GM19025 (cell line): ENCODE measurements around the gene STYXL1.

Source experiments
- ATAC-seq: cut with Tn5 transposase; IDR thresholded peaks from one replicate; pipeline ENCODE4 v1.9.1; 2021; ENCODE audit warnings: mild to moderate bottlenecking, low read depth, moderate library complexity; ENCODE audit not compliant: unreplicated experiment

STYXL1 gene

GRCh38 chr7:75982306-75983064 lies 65.3 kb downstream of the STYXL1 start:
- no peak for ATAC-seq

DNA sequence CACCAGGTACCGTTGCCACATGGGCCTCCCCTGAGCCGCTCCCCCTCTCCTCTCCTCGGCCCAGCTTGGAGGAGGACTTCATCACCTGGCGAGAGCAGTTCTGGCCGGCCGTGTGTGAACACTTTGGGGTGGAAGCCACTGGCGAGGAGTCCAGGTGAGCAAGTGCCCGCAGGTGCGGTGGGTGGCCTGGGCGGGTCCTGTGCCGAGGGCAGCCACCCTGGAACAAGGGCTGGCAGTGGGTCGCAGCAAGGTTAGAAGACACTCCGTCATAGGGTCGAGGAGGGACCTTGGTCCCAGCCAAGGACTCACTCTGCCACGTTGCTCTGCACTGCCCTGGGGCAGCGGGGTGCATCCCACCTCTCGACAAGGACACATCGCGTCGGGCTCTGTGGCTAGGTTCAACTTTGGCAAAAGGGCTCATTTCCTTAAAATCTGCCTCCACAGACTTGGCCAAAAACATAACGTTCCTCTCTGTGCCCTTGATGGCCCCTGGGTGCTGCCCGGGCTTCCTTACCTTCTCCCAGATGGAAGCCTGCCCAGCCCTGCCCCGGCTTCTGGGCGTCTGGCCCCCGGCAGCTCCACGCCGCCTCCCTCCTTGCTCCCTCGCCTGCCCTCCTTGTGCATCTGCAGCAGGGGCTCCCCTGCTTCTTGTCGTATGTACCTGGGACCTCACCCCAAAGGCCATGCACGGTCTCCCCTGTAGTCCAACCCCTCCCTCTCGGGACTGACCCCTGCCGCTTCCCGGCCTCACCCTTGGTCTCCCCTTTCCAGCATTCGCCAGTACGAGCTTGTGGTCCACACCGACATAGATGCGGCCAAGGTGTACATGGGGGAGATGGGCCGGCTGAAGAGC lies 66.1 kb downstream of the STYXL1 start:
- no peak for ATAC-seq

DNA sequence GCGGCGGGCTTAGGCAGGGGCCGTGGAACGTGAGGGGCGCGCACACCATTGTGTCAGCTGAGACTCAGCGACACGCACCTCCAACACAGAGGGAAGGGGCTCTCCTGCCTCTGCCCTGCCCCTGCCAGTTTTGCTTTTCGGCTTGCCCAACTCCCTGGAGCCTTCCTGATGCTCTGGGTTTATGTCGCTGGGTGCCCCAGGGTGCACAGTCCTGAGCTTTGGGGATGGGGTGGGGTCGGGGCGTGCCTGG lies 66.7 kb downstream of the STYXL1 start:
- no peak for ATAC-seq

DNA sequence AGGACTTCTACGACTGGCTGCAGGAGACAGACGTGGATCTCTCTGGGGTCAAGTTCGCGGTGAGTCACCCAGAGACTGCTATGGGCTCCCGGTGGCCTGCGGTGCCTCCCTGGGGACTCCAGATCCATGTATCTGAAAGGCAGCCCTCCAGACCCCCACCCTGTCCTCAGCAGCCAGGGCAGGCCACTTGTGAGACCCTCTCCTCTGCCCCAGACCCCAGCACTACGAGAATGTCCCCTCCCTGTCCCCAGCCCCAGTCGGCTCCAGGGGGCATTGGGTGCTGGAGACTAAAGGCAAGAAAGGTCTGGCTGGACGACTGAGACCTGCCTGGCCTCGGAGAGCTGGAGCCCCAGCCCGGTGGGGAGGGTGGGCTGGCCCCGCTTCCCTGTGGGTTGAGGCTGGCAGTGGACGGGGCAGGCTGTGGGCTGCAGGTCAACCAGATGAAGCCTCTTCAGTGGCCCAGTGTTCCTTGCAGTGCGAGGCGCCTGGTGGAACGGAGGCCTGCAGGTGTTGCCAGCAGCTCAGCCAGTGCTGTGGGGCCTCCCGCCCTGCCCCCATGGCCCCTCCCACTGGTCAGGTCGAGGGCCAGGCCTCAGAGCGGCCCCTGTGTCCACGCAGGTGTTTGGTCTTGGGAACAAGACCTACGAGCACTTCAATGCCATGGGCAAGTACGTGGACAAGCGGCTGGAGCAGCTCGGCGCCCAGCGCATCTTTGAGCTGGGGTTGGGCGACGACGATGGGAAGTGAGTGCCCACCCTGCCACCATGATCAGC lies 67.2 kb downstream of the STYXL1 start:
- ATAC-seq: no peak

DNA sequence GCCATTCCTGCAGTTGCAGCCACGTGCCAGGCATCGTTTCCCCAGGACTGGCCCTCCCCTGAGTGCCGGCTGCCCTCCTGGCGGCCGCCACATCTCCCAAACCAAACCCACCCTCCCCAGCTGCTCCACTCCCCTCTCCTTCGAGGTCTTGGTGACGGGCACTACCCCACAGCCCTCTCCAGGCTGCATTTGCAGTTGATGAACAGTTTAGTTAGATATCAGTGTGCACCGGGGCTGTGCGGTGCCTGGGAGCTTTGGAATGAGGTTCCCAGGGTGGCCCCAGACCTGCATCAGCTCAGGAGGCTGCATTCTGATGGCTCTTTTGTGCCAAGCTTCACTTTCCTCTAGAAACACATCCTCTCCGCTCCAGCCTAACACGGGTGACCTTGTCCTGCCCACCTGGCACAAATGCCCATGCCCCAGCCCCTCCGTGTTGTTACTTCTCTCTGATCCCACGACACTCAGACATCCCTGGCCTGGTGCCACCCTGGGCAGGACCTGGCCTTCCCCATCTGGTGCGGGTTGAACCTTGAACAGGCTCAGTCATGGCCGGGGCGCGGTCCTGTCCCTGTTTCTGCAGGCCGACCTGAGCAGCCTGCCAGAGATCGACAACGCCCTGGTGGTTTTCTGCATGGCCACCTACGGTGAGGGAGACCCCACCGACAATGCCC lies 67.9 kb downstream of the STYXL1 start:
- no peak for ATAC-seq

DNA sequence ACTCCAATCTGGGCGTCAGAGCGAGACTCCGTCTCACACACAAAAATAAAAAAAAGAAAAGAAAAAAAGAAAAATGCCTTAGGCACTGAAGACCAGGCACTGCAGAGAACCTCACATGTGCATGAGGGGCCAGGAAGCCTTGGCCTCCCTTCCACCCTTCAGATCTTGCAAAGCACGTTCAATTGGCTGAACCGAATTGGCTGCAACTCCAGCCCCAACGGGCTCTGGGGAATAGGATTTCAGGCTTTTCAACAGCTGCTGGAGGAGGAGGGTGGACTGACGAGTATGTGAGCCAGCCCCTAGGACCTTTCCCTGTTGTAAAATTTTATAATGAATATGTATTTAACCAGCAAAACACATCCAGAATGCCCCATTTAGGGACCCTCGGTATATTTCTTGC lies 70.1 kb downstream of the STYXL1 start:
- no peak for ATAC-seq

DNA sequence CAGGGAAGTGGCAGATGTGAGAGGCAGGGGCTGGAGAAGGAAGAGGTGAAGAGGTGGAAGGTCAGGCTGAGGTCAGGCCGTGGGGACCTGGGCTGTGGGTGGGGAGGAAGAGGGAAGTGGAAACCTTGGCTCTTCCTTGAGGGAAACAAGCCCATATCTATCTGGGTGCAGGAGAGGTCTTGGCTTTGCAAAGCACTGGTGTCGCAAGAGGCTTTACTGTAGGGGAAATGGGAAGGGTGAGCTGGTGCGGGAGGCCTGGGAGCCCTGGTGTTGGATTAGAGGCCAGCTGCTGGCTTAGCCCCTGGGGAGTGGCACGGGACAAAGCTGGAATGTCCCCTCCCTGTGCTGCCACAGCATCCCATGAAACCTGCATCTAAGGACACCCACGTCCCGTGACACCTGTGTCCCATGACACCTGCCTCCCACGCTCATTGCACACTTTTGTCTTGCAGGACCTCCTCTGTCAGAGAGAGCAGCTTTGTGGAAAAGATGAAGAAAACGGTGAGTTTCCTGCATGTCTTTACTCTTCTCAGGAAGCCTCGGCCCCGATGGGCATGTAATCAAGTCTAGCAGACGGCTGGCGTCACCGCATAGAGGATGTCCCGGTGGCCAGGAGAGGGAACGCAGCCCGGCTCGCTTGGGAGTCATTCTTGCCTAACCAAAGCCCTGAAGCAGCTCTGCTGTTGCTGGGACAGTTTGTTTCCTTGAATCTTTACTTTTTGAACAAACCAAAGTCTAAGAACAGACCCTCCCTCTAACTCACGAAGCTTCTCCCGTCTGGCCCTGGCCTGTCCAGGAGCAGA lies 75.6 kb downstream of the STYXL1 start:
- no peak for ATAC-seq

GRCh38 chr7:75971309-75971960 lies 76.4 kb downstream of the STYXL1 start:
- ATAC-seq: no peak

GRCh38 chr7:75969704-75970498 lies 77.9 kb downstream of the STYXL1 start:
- ATAC-seq: no peak

GRCh38 chr7:75969182-75969581 lies 78.6 kb downstream of the STYXL1 start:
- no peak for ATAC-seq

- no peak for ATAC-seq
These were observed 79.2 kb downstream of the STYXL1 start for GRCh38 chr7:75968561-75969001.

DNA sequence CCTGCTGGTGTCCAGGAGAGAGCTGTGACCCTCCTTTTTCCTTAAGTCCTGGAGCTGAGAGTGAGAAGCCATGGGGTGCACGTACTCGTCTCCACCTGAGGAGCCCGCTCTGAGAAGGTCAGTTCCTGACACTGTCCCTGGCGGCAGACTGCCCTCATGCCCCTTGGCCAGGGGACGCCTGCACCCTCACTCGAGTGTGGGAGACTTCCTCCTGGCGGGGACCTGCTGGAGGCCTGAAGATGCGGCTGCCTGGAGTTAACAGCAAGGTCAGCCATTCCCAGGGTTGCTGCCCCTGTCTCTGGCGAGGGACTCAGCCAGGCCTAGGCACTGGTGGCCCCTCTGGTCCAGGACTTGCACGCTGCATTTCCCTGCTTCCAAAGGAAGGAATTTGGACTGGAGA lies 79.8 kb downstream of the STYXL1 start:
- no peak for ATAC-seq

GRCh38 chr7:75967487-75967997 lies 80.3 kb downstream of the STYXL1 start:
- no peak for ATAC-seq

DNA sequence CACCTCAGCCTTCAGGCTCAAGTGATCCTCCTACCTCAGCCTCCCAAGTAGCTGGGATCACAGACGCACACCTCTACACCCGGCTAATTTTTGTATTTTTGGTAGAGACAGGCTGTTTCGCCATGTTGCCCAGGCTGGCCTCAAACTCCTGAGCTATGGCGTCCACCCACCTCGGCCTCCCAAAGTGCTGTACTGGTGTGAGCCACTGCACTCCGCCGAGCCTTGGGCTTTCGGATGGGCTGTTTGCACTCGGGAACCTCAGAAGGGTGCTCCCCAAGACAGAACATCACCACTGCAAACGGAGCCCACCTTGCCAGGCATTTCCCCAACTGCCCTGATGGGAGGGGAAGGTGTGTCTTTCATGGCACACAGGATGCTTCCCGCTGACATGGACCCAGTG lies 80.7 kb downstream of the STYXL1 start:
- ATAC-seq: no peak

DNA sequence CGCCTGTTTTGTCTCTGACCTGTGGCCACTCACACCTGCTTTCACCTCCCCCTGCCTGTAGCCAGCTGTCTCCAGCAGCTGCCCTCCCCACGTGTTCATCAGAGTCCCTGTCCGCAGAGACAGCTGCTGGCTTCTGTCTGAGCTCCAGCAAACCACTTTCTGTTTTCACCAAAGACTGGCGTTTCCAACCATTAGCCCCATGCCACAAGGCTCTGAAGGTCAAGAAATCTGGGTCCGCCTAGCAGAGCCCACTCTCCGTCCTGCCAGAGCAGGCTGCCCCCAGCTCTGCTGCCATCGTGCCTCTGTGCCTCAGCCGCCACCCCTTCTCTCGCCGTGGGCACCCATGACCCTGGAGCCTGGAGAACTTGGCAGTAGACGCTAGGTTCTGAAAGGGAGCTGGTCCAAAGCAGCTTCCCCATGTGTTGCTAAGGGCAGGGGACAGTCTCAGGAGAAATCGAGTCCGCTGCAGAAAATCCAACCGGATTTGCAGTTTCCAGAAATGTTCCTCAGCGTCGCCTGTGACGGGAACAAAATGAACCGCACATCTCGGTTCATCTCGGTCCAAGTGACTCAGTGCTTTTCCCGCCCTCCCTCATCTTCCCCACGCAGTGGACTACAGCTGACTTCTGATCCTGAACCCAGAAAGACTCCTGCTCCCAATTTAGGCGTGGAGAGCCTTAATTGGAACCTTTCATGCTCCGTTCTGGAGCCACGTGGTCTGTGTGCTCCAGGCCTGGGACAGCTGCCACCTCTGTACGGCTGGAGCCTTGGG lies 81.4 kb downstream of the STYXL1 start:
- no peak for ATAC-seq

DNA sequence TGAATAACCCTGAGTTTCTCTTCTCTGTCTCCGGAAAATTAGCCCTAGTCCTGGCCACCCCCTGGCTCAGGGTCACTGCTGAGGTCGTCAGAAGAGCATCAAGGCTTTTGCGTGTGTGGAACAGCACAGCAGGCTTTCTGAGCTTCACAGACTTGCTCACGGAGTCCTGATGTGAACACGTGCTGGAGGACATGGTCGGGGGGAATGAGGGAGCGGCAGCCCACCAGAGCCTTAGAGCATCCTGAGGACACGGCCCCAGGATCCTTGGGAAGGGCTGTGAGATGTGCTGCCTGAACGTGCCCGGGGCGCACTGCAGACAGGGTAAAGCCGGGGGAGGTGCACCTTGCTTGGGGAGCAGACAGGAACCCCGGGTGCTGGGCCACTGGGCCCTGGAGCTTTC lies 82.2 kb downstream of the STYXL1 start:
- ATAC-seq: no peak

GRCh38 chr7:75963381-75963995 lies 84.3 kb downstream of the STYXL1 start:
- ATAC-seq: no peak
